ENCODE measurements around the gene PHF11.
"Not testable (repeated sequence)": the region's sequence is repeated elsewhere in the genome, so short reads cannot be mapped to it uniquely, and the experiment has no call there.

Gene PHF11

DNA sequence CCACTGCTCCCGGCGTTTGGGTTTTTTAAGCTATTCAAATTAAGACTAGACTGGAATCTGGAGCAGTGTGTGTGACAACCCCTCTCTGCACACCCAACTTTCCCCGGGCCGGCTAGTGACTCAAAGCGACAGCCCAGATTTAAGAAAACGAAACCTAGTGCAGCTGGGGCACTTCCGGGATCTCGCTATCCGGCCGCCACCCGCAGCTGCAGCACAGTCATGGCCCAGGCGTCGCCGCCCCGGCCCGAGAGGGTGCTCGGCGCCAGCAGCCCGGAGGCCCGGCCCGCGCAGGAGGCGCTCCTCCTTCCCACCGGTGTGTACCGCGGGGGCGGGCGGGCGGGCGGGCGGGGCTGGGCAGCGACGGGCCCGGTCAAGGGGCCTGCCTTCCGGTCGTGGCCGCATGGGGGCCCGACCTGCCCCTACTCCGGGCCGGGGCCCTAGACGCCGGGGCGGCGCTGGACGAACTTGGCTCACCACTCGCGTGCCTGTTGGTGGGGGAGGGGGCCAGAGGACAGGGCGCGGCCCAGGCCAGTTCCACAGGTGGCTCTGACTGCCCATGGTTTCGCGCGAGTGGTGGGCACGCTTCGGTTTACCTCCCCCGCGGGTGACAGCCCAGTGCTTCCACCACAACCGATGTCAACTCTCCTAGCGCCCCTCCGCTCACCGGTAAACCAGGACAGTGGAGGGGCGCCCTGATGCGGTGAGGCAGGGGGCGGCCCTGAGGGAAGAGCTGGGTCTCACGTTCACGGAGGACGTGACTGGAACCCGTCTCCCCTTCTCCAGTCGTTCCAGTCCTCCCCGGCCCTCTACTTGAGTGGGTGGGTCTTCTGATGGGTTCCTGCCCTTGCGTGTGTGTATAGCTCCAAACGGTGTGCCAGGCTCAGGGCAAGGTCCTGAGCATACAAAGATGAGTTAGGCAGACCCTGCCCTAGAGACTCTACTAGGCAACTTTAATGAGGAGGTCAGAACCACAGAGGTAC lies at the start of gene PHF11:
PHF11 (plus strand) TSS at position 171 of the 980 bp plus-strand sequence; CDS start at position 220, 49 bp downstream.
- DNase-seq (ENCODE audit: low spot score) = peak; percentile 86

DNA sequence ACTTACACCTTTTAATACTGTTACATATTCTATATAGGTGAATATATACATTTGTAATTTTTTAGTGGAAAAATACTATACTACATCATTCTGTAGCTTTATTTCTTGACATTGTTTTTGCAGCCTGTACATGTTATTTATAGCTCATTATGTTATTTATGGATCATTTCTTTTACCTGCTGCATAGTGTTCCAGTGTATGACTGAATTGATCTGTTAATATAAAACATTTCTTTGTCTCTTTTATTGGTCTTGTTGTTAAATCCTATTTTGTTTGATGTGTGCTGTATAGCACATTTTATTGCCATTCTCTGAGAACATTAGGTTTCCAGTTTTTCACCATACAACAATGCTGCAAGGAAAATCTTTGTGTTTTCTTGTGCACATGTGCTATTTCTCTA lies 49.3 kb upstream of the PHF11 start:
- DNase-seq (ENCODE audit: low spot score) = no peak

DNA sequence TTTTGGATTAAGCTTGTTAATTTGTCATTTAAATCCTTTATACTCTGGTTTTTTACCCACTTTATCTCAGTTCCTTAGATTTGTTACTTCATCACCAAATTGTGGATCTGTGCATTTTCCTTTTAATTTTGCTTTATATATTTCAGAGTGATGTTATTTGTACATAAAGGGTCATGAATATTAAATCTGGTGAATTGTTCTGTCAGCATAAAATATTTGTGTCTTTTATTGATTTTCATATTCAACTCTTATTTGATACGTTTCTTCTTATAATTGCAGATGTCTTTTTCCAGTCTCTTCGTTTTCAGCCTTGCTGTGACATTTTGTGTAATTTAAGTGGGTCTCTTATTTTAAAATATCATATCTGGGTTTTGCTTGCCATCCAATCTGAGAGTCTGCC lies 47.0 kb upstream of the PHF11 start:
- DNase-seq (ENCODE audit: low spot score) = no peak

DNA sequence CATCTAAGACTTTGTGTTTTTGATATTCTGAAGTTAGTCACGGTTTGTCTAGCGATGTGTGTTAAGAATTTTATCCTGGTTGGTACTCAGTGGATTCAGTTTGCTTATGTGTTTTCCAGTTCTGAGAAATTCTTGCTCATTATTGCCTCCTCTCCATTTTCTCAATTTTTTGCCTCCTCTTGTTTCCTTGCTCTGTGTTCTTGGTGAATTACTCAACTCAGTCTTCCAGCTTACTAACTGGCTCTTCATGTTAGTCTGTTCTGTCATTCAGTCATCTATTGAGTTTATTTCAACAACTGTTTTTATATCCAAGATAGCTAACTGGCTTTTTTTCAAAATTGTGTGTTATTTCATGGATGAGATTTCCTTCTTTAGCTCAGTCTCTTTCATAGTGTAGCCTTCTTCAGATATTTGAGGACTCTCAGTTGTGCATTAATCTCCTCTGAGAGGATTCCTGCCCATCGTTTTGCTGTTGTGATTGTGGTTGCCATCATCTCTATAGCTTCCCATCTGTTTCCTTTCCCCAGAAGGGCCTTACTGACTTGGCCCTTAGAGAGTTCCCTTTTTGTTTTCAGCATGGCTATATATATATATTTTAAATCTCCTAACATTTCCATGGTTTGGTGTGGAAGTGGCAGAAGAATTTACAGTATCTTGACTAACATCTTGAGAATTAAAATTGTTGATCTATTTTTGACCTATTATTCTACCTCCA lies 45.5 kb upstream of the PHF11 start:
- DNase-seq (ENCODE audit: low spot score) = no peak

DNA sequence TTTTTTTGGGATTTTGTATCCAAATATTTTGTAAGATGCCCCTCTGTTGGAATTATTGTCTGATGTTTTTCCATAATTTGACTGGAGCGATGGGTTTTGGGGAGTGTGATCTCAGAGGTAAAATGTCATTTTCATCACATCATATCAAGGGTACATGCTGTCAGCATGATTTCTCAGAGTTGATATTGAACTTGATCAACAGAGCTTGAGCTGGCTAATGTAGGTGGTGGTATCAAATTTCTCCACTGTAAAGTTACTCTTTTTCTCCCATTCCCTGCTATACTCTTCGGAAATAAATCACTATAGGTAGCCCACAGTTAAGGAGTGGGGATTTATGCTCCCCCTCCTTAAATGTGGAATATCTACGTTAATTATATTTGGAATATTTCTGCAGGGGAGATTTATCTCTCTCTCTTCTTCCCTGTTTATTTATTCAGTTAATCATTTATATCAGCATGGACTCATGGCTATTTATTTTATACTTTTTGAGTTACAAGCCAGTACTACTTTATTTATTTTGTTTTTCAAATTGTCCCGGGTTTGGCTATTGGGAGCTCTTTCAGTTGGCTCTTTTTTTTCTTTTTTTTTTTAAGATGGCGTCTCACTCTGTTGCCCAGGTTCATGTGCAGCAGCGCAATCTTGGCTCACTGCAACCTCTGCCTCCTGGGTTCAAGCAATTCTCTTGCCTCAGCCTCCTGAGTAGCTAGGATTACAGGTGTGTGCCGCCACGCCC lies 42.9 kb upstream of the PHF11 start:
- no peak for DNase-seq (ENCODE audit: low spot score)

DNA sequence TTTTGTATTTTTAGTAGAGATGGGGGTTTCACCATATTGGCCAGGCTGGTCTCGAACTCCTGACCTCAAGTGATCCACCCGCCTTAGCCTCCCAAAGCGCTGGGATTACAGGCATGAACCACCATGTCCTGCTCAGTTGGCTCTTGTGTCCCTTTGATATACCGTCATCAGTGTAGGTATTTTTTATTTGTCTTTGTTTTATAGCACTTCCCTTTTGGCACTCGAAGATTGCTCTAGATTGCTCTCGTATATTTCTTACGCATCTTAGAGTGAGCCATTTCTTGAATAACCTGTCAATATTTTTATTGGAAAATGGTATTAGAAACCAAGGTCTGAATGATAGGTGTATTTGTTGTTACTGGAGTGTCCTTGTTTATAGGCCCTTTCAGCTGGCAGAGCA lies 42.3 kb upstream of the PHF11 start:
- no peak for DNase-seq (ENCODE audit: low spot score)

DNA sequence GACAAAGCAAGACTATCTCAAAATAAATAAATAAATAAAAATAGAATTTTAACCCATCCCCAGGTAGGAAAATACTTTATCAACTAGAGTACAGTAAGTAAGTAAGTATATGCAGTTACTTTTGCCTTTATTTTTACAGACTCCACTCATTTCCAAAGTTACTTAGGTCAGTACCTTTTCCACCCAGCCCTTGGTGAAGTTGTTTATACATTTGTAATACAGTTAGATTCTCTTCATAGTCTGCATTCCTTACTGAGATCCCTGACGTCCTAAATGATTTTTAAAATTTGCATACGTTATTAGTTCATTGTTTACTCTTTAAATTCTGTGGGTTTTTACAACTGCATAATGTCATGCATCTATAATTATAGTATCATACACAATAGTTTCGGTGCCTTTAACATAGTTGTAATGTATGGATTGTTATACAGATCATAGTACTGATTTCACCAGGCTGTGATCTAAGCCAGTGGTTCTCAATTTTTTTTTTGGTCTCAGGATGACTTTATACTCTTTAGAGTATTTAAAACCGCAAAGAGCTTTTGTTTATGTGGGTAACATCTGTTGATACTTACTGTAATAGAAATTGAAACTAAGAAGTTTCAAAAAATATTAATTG lies 41.3 kb upstream of the PHF11 start:
- no peak for DNase-seq (ENCODE audit: low spot score)

DNA sequence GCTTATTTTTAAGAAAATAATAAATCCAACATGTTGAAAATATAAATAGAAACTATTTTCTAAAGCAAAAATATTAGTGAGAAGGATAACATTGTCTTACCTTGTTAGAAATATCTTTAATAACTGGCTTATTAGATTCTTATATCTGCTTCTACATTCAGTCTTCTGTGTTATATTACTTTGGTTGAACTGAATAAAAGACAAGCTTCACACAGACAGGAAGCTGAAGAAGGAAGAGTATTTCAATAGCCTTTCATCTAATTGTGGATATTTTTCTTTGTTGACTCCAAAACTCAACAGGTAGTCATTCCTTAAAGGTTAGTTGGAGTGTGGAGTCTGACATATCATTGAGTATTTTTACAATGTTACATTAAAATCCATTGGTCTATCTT lies 40.8 kb upstream of the PHF11 start:
- DNase-seq (ENCODE audit: low spot score) = no peak

DNA sequence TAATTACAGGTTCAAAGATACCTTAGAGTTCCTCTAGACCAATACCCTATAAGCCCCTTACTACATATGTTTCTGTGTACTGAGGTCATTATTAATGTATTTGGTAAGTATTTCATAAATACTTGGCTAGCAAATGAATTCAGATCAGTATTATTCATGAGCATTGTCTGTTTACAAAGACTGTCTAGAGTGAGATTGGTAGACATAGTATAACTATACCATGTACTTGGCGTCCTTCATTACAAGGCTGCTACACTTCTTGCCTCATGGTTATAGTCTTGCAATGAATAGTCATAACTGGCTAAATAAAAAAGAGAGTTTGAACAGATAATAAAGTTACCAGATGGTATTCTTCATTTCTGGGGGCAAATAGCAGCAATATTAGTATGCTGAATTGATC lies 39.6 kb upstream of the PHF11 start:
- no peak for DNase-seq (ENCODE audit: low spot score)

DNA sequence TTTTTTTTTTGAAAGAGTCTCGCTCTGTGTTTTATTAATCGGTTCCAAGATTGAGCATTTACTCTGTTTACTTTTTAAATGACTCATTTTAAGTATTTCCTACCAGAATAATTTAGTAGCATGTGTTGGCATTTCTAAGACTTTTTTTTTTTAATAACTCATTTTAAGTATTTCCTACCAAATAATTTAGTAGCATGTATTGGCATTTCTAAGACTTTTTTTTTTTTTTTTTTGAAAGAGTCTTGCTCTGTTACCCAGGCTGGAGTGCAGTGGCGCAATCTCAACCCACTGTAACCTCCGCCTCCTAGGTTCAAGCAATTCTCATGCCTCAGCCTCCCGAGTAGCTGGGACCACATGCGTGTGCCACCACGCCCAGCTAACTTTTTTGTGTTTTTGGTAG lies 38.5 kb upstream of the PHF11 start:
- no peak for DNase-seq (ENCODE audit: low spot score)

DNA sequence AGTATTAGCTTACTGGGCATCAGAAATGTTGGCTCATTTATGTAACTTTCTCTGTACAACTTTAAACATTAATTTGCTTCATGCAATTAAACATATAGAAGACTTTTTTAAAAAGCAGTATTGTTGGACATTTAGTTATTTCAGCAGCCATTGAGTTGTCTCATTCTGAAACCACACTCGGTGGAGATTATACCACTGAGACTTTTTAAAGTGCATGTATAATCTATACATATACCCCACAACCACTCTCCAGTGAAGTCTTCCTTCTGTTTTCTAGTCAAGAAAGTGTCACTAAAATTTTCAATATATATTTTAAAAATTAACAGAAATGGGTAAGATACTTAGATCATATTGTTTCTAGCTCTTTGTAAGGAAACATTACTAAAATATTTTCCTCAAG lies 36.2 kb upstream of the PHF11 start:
- no peak for DNase-seq (ENCODE audit: low spot score)

DNA sequence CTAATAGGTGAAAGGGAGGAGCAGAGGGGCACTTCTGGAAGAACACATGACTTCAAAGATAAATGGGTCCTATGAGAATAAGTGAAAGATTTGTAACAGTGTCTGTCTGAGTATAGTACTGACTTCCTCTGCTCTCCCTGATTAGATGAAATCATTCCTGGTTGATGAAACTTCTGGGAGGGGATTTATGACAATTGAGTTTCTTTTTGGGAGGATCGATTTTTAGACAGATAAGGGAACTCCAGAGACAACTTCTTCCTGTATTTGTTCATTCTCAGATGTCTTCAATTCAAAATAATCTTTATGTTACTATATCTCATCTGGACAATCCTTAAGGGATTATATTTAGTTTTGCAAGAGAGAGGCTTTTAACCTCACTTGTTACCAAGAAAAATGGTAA lies 31.7 kb upstream of the PHF11 start:
- no peak for DNase-seq (ENCODE audit: low spot score)

DNA sequence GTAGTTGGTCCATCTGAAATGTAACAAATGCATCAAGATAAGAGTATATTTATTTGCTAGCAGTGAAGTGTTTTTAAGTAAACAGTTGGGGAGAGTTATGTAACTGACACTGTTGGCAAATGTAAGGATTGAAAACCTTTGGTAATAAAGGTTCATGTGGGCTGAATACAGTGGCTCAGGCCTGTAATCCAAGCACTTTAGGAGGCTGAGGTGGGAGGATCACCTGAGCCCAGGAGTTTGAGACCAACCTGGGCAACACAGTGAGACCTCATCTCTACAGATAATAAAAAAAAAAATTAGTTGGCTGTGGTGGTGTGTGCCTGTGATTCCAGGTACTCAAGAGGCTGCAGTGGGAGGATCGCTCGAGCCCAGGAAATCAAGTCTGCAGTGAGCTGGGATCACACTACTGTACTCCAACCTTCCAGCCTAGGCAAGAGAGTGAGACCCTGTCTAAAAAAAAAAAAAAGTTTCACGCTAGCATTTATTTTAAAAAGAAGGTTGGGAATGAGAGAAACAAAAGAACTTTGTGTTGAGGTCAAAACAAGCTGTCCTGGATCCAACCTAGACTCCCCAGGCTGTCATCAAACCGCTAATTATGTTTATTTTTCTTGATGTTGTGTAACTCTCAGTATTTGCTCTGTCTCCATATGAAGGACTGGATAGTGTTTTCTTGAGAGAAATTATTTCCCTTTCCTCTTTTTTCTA lies 31.0 kb upstream of the PHF11 start:
- no peak for DNase-seq (ENCODE audit: low spot score)

DNA sequence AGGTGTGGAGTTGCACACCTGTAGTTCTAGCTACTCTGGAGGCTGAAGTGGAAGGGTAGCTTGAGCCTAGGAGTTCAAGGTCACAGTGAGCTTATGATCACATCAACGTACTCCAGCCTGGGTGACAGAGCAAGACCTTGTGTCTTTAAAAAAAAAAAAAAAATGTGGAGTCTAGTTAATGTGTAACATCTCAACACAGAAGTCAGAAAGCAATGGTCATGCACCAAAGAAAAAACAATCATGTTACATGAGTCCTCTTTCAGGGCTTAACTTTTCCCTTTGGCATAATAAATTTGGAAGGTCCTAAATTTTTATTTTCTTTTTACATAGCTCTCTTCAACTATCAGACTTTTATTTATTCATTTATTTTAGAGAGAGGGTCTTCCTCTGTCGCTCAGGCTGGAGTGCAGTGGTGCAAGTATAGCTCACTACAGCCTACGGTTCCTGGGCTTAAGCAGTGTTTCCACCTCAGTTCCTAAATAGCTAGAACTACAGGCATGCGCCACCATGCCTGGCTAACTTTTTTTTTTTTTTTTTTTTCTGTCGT lies 29.4 kb upstream of the PHF11 start:
- no peak for DNase-seq (ENCODE audit: low spot score)

DNA sequence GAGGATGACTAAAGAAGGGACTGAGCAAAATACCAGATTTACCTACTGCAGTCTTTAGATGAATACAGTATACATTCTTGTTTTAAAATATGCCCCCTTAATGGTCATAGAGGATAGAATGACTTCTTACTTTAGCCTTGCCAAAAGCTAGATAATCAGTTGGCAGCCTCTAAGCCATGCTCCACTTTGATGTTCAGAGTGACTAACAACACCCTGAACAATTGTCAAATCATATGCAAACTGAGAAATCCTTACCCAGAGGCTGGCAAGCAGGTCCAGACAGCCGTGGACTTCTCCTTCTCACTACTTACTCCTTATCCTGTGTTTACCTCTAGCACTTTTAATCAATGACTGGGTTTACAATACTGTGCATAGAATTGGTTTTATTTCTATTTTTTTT lies 23.6 kb upstream of the PHF11 start:
- DNase-seq (ENCODE audit: low spot score) = no peak

DNA sequence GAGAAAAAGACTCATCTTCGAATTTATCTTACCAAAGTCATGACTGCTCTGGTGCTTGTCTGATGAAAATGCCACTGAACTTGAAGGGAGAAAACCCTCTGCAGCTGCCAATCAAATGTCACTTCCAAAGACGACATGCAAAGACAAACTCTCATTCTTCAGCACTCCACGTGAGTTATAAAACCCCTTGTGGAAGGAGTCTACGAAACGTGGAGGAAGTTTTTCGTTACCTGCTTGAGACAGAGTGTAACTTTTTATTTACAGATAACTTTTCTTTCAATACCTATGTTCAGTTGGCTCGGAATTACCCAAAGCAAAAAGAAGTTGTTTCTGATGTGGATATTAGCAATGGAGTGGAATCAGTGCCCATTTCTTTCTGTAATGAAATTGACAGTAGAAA lies 19.2 kb upstream of the PHF11 start:
- no peak for DNase-seq (ENCODE audit: low spot score)

DNA sequence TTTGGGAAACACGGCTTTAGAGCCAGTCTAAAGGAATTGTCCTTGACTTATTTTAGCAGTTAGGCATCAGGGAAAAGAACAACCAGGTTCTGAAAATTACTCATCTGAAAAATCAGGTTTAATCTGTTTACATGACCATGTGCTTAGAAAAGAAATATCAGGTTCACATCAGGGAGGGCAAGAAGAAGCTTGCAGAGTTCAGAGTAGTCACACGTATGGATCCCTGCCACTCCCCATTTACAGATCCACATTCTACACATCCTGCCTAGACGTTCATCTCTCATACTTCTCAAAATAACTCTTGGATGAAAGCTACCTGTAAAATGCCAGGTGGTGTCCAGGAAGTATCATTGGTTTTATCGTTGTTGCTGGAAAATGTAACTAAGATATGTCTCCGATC lies 14.0 kb upstream of the PHF11 start:
- no peak for DNase-seq (ENCODE audit: low spot score)

DNA sequence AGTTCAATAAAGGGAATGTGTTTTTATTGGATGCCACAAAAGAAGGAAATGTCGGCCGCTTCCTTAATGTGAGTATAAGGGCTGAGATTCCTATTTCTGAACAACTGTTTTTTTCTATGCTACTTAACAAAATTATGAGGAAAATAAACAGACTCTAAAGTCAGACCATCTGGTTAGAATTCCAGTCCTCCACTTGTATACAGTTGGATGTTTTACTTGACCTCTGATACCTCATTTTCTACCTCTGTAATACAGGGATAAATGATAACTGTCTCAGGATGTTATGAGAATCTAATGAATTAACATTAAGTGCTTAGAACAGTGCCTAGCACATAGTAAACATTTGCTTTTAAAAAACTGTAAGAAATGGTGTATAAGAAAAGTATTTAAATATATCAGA lies 7.2 kb upstream of the PHF11 start:
- DNase-seq (ENCODE audit: low spot score) = no peak

DNA sequence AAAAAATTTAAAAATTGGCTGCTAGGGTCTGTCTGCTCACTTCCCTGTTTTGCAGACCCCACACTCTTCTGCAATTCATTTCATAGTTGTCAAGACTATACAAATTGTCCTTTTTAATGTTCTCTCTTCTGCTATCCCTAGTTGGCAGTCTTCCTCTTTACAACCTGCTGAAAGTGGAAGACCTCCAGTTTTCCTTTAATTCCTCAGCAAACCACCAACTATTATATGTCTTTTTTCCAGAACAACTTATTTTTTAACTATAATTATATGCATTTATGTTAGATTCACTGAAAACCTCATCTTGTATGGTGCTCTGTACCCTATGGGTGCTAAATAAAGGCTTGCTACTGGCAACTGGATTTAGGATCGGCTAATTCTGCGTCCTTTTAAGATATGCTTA lies 1.1 kb upstream of the PHF11 start:
- DNase-seq (ENCODE audit: low spot score) = peak; percentile 43

DNA sequence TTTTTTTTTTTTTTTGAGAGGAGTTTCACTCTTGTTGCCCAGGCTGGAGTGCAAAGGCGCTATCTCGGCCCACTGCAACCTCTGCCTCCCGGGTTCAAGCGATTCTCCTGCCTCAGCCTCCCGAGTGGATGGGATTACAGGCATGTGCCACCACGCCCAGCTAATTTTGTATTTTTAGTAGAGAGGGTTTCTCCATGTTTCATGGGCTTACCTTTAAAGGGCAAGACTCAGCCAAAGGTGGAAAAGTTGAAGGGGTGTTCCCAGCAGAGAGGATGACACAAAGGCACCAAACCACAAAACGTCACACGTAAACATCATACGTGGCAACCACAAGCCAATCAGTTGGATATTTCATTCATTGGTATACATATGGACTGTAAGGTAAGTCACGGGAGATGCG lies 1.1 kb downstream of the PHF11 start:
- DNase-seq (ENCODE audit: low spot score) = not testable (repeated sequence)

DNA sequence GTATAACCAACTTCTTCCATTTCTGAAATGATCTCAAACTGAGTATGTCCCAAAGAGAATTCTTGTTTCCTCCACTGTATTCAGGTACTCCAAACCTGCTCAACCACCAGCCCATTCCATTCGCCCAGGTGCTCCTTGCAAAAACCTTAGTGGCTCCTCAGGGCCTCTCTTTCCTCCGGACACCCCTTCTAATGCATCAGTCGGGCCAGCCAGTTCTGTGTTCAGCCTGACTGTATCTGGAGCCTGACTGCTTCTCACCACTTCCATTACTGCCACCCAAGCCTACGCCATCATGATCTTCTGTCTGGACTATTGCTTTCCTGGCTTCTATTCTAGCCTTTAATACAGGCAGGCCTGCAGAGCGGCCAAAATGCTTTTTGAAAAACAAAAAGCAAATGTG lies 1.5 kb downstream of the PHF11 start:
- no peak for DNase-seq (ENCODE audit: low spot score)
